ENCODE results near the gene EXOC3L1. TPM values are rescaled to one million over a fixed set of nuclear protein-coding genes. Genes with fewer than 3 reads are reported as not detected.

EXOC3L1 gene, protein sequence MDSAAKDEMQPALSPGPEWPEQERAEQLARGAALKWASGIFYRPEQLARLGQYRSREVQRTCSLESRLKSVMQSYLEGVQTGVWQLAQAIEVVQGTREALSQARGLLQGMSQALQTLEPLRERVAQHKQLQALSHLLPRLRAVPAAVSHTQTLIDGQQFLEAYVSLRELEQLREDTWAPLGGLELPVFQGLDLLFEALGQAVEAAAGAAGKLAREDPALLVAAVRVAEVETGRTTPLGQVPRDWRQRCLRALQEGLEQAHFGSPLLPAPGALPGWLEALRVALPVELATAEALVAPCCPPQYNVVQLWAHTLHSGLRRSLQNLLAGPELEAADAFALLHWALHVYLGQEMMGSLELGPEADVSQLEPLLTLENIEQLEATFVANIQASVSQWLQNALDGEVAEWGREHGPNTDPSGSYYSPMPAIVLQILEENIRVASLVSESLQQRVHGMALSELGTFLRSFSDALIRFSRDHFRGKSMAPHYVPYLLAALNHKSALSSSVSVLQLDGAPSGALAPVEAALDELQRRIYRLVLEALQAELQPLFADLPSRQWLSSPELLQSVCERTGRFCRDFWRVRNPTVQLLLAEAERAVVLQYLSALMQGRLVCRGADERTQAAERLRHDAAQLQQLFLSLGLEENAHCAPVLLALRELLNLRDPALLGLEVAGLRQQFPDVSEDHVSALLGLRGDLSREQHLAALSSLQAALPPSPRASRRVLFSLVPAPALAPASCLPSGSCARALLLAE
- under 1 TPM in 1 of 2 experiments, not detected in 1; 0.23 TPM for total RNA-seq

DNA sequence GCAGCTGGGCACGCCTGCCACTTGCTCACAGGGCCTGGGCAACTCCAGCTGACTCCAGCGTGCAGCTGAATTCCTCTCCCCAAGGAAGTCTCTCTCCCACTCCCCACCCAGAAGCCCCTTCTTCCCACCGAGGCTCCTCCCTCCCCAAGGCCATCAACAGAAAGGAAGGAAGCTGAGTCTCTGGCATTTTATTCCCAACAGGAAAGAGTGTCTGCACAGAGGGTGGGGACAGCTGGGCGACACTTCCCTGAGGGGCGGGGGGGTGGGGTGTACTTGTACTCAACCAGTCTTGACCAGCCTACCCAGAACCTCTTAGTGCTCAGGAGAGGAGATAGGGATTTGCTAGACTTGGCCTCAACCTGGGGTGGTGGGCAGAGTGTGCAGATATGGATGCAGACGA, at the start of gene EXOC3L1:
Gene EXOC3L1 (minus strand): TSS at position 96 of the 400 bp plus-strand sequence. CDS start 460 bp downstream, outside the sequence.
- Mint-ChIP-seq H3K4me3 (no peak within 1 kb of the TSS), H3K36me3 (ENCODE audit: low read depth) (peaks cover 25% of the 10 kb centered on the region), H3K4me1 (ENCODE audit: low read depth) (peaks cover 36% of the 10 kb centered on the region), H3K27ac (no peak within 1 kb of the TSS), H3K9me3 (no peaks in the 10 kb centered on the region), H3K27me3 (peaks cover 7% of the 10 kb centered on the region)
- intact Hi-C loops (cut with micrococcal nuclease): no loop called here
- ChIA-PET CTCF (interaction anchor here (1.8 to 1.9 kb wide), 2 partner anchors 35 to 172 kb away, joined by 6 to 7 read pairs; no protein-coding TSS in a partner anchor), POLR2A (interaction anchor here (1.1 kb wide), 1 partner anchor 35 kb away, joined by 3 read pairs; no protein-coding TSS in a partner anchor)
- DNase-seq (no peak), ATAC-seq (no peak)
- TF ChIP-seq, protein P1, sequence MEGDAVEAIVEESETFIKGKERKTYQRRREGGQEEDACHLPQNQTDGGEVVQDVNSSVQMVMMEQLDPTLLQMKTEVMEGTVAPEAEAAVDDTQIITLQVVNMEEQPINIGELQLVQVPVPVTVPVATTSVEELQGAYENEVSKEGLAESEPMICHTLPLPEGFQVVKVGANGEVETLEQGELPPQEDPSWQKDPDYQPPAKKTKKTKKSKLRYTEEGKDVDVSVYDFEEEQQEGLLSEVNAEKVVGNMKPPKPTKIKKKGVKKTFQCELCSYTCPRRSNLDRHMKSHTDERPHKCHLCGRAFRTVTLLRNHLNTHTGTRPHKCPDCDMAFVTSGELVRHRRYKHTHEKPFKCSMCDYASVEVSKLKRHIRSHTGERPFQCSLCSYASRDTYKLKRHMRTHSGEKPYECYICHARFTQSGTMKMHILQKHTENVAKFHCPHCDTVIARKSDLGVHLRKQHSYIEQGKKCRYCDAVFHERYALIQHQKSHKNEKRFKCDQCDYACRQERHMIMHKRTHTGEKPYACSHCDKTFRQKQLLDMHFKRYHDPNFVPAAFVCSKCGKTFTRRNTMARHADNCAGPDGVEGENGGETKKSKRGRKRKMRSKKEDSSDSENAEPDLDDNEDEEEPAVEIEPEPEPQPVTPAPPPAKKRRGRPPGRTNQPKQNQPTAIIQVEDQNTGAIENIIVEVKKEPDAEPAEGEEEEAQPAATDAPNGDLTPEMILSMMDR (IDR thresholded peaks at IDR 0.05): no peak

DNA sequence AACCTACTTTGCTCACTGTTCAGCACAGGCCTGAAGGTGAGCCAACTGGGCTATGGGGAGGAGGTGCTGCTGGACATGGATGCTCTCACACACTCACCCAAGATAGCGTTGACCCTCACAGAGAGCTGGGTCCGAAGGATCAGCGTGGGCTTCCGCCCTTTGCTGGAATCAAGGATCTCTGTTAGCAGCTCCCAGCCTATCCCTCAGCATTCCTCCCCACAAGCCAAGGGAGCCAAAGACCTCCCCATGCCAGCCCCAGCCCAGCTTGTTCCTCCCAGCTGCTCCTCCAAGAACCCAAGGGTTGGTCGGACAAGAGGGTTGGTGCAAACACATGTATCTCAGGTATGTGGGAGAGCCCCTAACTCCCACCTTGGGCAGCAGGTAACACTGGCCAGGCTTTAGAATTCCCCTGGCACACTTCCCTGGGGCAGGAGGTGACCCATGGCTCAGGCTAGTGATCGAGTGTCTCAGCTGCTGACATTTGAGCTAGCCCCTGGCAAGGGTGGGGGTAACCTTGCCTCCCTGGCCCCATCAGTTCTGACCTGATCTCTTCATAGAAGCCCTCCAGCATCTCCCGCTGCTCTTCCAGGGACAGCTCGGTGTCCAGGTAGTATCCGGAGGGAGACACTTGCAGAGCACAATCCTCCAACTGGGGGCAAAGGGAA, 49.0 kb upstream of the EXOC3L1 start:
- no peak overlapping the region for H3K4me3 Mint-ChIP-seq
- H3K36me3 Mint-ChIP-seq (ENCODE audit: low read depth): peaks cover 23% of the 10 kb centered on the region
- no peaks in the 10 kb centered on the region for H3K9me3 Mint-ChIP-seq
- no peak overlapping the region for H3K27ac Mint-ChIP-seq
- H3K4me1 Mint-ChIP-seq (ENCODE audit: low read depth): peaks cover 19% of the 10 kb centered on the region
- DNase-seq: no peak
- H3K27me3 Mint-ChIP-seq: no peaks in the 10 kb centered on the region
- intact Hi-C loops (cut with micrococcal nuclease): no loop called here
- ChIA-PET CTCF (interaction anchor here (0.7 to 1.8 kb wide), 3 partner anchors 8 to 54 kb away, joined by 3 to 6 read pairs (median 4); partner anchors contain the start of genes FHOD1 and TMEM208), POLR2A (interaction anchor here (0.8 to 5.8 kb wide), 3 partner anchors 9 to 12 kb away, joined by 3 to 39 read pairs (median 6); partner anchors contain the start of genes SLC9A5 and TMEM208)
- ATAC-seq: no peak
- TF ChIP-seq, protein P1 (IDR thresholded peaks at IDR 0.05): no peak

DNA sequence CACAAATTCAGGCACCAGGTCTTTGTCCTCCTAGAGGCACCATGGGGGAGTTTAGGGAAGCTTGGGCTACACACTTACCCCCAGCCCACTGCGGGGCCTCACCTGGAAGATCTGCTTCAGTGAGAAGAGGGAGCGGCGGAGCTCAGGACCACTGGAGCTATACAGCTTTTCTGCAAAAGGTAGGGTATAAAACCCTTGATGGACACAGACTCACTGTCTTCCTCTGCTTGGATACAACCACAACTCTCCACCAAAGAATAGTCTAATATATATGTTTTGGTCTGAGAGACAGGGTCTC, 48.3 kb upstream of the EXOC3L1 start:
- Mint-ChIP-seq H3K36me3 (ENCODE audit: low read depth) (peaks cover 27% of the 10 kb centered on the region), H3K4me3 (no peak overlapping the region), H3K9me3 (no peaks in the 10 kb centered on the region), H3K27ac (no peak overlapping the region), H3K27me3 (no peaks in the 10 kb centered on the region), H3K4me1 (ENCODE audit: low read depth) (peaks cover 13% of the 10 kb centered on the region)
- CTCF ChIA-PET: interaction anchor here (1.5 to 1.8 kb wide), 2 partner anchors 11 to 53 kb away, joined by 4 to 6 read pairs; partner anchors contain the start of gene TMEM208
- intact Hi-C loops (cut with micrococcal nuclease): no loop called here
- POLR2A ChIA-PET: interaction anchor here (0.5 to 5.8 kb wide), 5 partner anchors 9 to 64 kb away, joined by 3 to 39 read pairs (median 6); partner anchors contain the start of genes FHOD1, SLC9A5 and TMEM208
- DNase-seq (no peak), ATAC-seq (no peak)
- TF ChIP-seq, protein P1 (IDR thresholded peaks at IDR 0.05): no peak

DNA sequence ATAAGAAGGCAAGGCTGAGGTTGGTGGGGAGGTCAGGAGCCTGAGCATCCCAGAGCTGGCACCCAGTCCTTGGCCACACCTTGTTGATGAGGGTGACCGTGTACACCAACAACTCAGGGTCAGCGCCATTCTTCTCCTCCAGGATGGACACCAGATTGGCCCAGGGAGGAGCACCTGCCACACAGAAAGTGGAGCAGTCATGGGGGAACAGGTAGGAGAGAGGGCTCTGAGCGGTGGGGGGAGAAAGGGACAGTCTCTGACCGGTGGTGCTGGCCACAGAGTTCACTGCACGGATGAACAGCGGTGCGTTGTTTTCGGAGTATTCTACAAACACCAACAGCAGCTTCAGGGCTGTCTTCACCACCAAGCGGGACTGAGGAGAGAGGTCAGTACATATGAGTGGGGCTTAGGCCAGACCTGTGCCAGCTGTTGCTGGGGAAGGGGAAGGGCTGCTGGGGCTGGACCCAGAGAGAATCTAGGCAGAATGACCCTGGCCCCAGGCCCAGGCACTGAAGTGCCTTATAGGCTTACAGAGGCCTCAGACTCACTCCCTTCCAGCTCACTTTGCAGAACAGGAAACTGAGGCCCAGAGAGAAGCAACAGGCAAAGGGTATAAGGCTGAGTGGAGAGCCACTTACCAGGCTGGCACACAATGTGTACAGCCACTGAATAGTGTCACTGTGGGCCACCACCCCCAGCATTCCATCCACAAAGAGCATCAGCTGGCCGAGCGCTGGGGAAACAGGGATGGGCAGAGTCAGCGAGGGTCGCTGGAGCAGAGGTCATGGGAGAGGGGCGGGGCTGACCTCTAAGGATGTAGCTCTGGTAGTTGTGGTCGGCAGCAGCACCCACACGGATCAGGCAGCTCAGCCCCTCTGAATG, 47.7 kb upstream of the EXOC3L1 start:
- peaks cover 12% of the 10 kb centered on the region for H3K4me1 Mint-ChIP-seq (ENCODE audit: low read depth)
- no peak overlapping the region for H3K4me3 Mint-ChIP-seq
- intact Hi-C loops (cut with micrococcal nuclease): no loop called here
- no peaks in the 10 kb centered on the region for H3K27me3 Mint-ChIP-seq
- H3K36me3 Mint-ChIP-seq (ENCODE audit: low read depth): peaks cover 28% of the 10 kb centered on the region
- ATAC-seq (no peak), DNase-seq (no peak)
- H3K27ac Mint-ChIP-seq: no peak overlapping the region
- ChIA-PET POLR2A (interaction anchor here (0.5 to 5.8 kb wide), 4 partner anchors 8 to 63 kb away, joined by 3 to 39 read pairs (median 6); partner anchors contain the start of genes FHOD1 and TMEM208), CTCF (interaction anchor here (1.5 kb wide), 1 partner anchor 52 kb away, joined by 4 read pairs; no protein-coding TSS in a partner anchor)
- no peaks in the 10 kb centered on the region for H3K9me3 Mint-ChIP-seq
- TF ChIP-seq, protein P1 (IDR thresholded peaks at IDR 0.05): no peak
